ENCODE measurements around the gene ANK3. TPM values are rescaled to one million over a fixed set of nuclear protein-coding genes. Genes with fewer than 3 reads are reported as not detected.

Gene ANK3
- total and polyA plus RNA-seq, 2 experiments from 2014 or later = 26.2 to 49.0 TPM

- H3K4me2 ChIP-seq = no peak overlapping the region
- WGBS (ENCODE audit: low lambda C conversion rate, missing lambda C conversion rate) = 71% methylated on average over 7 of the region's 7 CpGs
- H4K20me1 ChIP-seq (ENCODE audit: insufficient read depth, poor library complexity, severe bottlenecking) = no peaks in the 10 kb centered on the region
- TF ChIP-seq EZH2 (IDR thresholded peaks at IDR 0.05; ENCODE audit: borderline replicate concordance) = no peak
- TF ChIP-seq EZH2phosphoT487 (IDR thresholded peaks at IDR 0.05; ENCODE audit: low read depth, severe bottlenecking, unreplicated experiment) = no peak
- TF ChIP-seq CTCF (IDR thresholded peaks at IDR 0.05; ENCODE audit: poor library complexity) = no peak
- no peak overlapping the region for H2AFZ ChIP-seq
- no peak overlapping the region for H3K4me3 ChIP-seq
- DNase-seq (ENCODE audit: low spot score) = no peak
- H3K27me3 ChIP-seq = no peaks in the 10 kb centered on the region
- no peaks in the 10 kb centered on the region for H3K9me2 ChIP-seq (replicated peaks; ENCODE audit: insufficient read depth)
- H3K9me3 ChIP-seq (ENCODE audit: low read depth) = no peaks in the 10 kb centered on the region
- H3K27ac ChIP-seq = no peak overlapping the region
- H3K36me3 ChIP-seq (replicated peaks; ENCODE audit: insufficient read depth, low read depth) = no peaks in the 10 kb centered on the region
- H3K4me1 ChIP-seq (ENCODE audit: insufficient read depth) = no peaks in the 10 kb centered on the region
- H3K79me2 ChIP-seq = no peaks in the 10 kb centered on the region
Measured at GRCh38 chr10:60430836-60431597, 41.3 kb upstream of the ANK3 start.

- no peaks in the 10 kb centered on the region for H3K9me3 ChIP-seq (ENCODE audit: low read depth)
- H3K27ac ChIP-seq = no peak overlapping the region
- no peaks in the 10 kb centered on the region for H3K9me2 ChIP-seq (replicated peaks; ENCODE audit: insufficient read depth)
- no peaks in the 10 kb centered on the region for H3K79me2 ChIP-seq
- no peaks in the 10 kb centered on the region for H4K20me1 ChIP-seq (ENCODE audit: insufficient read depth, poor library complexity, severe bottlenecking)
- H3K27me3 ChIP-seq = no peaks in the 10 kb centered on the region
- H3K4me3 ChIP-seq = no peak overlapping the region
- no peak for DNase-seq (ENCODE audit: low spot score)
- WGBS (ENCODE audit: low lambda C conversion rate, missing lambda C conversion rate) = 96% methylated on average over 1 of the region's 1 CpG
- H3K36me3 ChIP-seq (replicated peaks; ENCODE audit: insufficient read depth, low read depth) = no peaks in the 10 kb centered on the region
- H2AFZ ChIP-seq = no peak overlapping the region
- no peak for TF ChIP-seq CTCF (IDR thresholded peaks at IDR 0.05; ENCODE audit: poor library complexity)
- H3K4me1 ChIP-seq (ENCODE audit: insufficient read depth) = no peaks in the 10 kb centered on the region
- H3K4me2 ChIP-seq = no peak overlapping the region
Measured at GRCh38 chr10:60430017-60430416, 40.3 kb upstream of the ANK3 start.

GRCh38 chr10:60429084-60429849, 39.6 kb upstream of the ANK3 start:
- Histone ChIP-seq H3K27ac (no peak overlapping the region), H3K36me3 (replicated peaks; ENCODE audit: insufficient read depth, low read depth) (no peaks in the 10 kb centered on the region), H3K9me3 (ENCODE audit: low read depth) (no peaks in the 10 kb centered on the region), H2AFZ (no peak overlapping the region), H3K9me2 (replicated peaks; ENCODE audit: insufficient read depth) (no peaks in the 10 kb centered on the region), H3K4me2 (no peak overlapping the region), H3K4me1 (ENCODE audit: insufficient read depth) (no peaks in the 10 kb centered on the region), H3K79me2 (no peaks in the 10 kb centered on the region), H4K20me1 (ENCODE audit: insufficient read depth, poor library complexity, severe bottlenecking) (no peaks in the 10 kb centered on the region), H3K27me3 (no peaks in the 10 kb centered on the region), H3K4me3 (no peak overlapping the region)
- no peak for TF ChIP-seq EZH2phosphoT487 (IDR thresholded peaks at IDR 0.05; ENCODE audit: low read depth, severe bottlenecking, unreplicated experiment)
- no peak for TF ChIP-seq CTCF (IDR thresholded peaks at IDR 0.05; ENCODE audit: poor library complexity)
- TF ChIP-seq EZH2 (IDR thresholded peaks at IDR 0.05; ENCODE audit: borderline replicate concordance) = no peak
- 86% methylated on average over 2 of the region's 2 CpGs for WGBS (ENCODE audit: low lambda C conversion rate, missing lambda C conversion rate)
- no peak for DNase-seq (ENCODE audit: low spot score)
